Gastrocnemius medialis (tissue), 4 donors: Measurements from ENCODE around the gene ANTKMT. TPM values are rescaled to one million over a fixed set of nuclear protein-coding genes. Genes with fewer than 3 reads are reported as not detected.

Source experiments
- ATAC-seq, 2 donors: fragments of 150-250 bp; one replicate each; pipeline ENCODE4 v1.9.1; 2016
- DNase-seq, 2 donors: peaks; one replicate each; pipeline ENCODE4 v3.0.0-alpha.2; 2019
- H3K27ac ChIP-seq, 4 donors: fragments of 200-600 bp; sonication (generic); 1 replicate in 1 of 4; 2 replicates in 3 of 4; pipeline ENCODE4 v1.5.1; 2016 to 2018; ENCODE audit warnings: mild to moderate bottlenecking in 2 of 4, moderate library complexity in 1 of 4
- H3K27me3 ChIP-seq, 3 donors: fragments of 200-600 bp; sonication (generic) in 2 of 3; 1 replicate in 1 of 3; 2 replicates in 2 of 3; pipeline versions ENCODE4 v1.5.1 to v1.6.0; 2016 to 2019; ENCODE audit warnings: mild to moderate bottlenecking in 1 of 3, moderate library complexity in 1 of 3
- H3K36me3 ChIP-seq, 2 donors: fragments of 200-600 bp; sonication (generic) in 1 of 2; one replicate each; pipeline ENCODE4 v1.5.1; 2017 to 2018
- H3K4me1 ChIP-seq, 2 donors: fragments of 200-600 bp; sonication (generic) in 1 of 2; one replicate each; pipeline ENCODE4 v1.5.1; 2016 to 2017; ENCODE audit warnings: mild to moderate bottlenecking in 2 of 2
- H3K4me3 ChIP-seq, 4 donors: fragments of 200-600 bp; sonication (generic) in 3 of 4; 1 replicate in 1 of 4; 2 replicates in 3 of 4; pipeline ENCODE4 v1.5.1; 2016 to 2019; ENCODE audit warnings: mild to moderate bottlenecking in 2 of 4
- H3K9me3 ChIP-seq, 3 donors: fragments of 200-600 bp; sonication (generic) in 2 of 3; 1 replicate in 1 of 3; 2 replicates in 2 of 3; pipeline ENCODE4 v1.5.1; 2016 to 2019
- POLR2A ChIP-seq, 2 donors: fragments of 450-650 bp; IDR thresholded peaks; one replicate each; pipeline ENCODE4 v1.6.1; 2017; ENCODE audit warnings: antibody characterized with exemption in 2 of 2, mild to moderate bottlenecking in 2 of 2, moderate library complexity in 2 of 2
- in situ Hi-C, 4 donors: fragments of 200-750 bp; cut with MboI; loops; one replicate each; pipeline versions ENCODE4 v1.15.0 to v1.8.0; 2017; ENCODE audit warnings: low sequenced_read_pairs in 4 of 4
- intact Hi-C: fragments of 100-400 bp; cut with DNase I; formaldehyde crosslinking; loops from one replicate; pipeline ENCODE4 v1.15.1; 2023; ENCODE audit warnings: low total_unique reads
- total RNA-seq, 4 donors: library from RNA; depleted of rRNA; stranded (reverse); fragments of >200 nt; gene quantifications; one replicate each; pipeline versions ENCODE4 v1.1.0 to v1.2.3, GENCODE V29; 2016
- TF ChIP-seq, protein P1 (sequence below), 5 experiments: fragments of 450-650 bp in 3 of 5; fragments of 200-600 bp in 2 of 5; sonication (generic) in 2 of 5; IDR thresholded peaks in 4 of 5; conservative IDR thresholded peaks in 1 of 5; 1 replicate in 4 of 5; 2 replicates in 1 of 5; pipeline ENCODE4 v1.5.1; 2016 to 2019; ENCODE audit warnings: antibody characterized with exemption in 5 of 5, mild to moderate bottlenecking in 3 of 5, moderate library complexity in 3 of 5

The ANTKMT gene
- total RNA-seq, 4 donors from 2014 or later: 20.9 to 84.0 (median 38.7) TPM

DNA sequence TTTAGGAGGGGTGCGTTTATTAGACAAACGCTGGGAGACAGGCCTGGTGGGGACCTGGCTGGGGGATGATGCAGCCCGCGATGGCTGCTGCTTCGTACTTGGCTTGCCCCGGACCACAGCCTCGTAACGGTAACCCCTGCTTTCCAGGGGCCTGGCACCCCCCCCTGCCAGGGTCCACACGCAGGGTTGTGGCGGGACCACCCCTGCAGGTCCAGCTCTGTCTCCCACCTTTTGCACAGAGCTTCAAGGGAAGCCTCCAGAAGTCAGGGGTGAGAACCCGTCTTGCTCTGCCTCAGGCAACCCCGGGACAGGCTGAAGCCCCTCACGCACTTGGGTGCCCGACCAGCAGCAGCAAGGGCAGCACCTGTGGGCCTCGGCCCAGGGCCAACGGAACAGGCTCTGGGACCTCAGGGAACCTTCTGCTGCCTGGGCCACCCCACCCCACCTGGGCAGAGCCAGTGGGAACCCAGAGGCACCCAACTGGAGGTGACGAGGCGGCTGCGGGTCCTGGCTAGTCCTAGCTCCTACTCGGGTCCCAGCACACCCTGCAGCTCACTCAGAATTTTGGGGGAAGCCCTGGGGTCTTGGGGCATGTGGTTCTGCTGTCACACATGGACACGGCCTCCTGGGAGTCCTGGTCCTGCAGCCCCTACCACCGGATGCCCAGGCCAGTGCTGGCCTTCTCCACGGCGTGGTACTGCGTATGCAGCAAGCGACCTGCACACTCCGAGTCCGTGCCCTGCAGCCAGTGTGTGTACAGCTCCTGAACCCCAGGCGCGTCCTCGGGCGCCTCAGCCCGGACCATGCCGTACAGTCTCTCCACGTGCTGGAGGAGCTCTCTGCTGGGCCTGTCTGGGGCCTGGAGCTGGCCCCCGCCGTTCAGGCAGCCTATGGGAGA, 9.1 kb downstream of the ANTKMT start:
- DNase-seq: no peak
- TF ChIP-seq POLR2A (IDR thresholded peaks at IDR 0.05): no peak
- TF ChIP-seq, protein P1, sequence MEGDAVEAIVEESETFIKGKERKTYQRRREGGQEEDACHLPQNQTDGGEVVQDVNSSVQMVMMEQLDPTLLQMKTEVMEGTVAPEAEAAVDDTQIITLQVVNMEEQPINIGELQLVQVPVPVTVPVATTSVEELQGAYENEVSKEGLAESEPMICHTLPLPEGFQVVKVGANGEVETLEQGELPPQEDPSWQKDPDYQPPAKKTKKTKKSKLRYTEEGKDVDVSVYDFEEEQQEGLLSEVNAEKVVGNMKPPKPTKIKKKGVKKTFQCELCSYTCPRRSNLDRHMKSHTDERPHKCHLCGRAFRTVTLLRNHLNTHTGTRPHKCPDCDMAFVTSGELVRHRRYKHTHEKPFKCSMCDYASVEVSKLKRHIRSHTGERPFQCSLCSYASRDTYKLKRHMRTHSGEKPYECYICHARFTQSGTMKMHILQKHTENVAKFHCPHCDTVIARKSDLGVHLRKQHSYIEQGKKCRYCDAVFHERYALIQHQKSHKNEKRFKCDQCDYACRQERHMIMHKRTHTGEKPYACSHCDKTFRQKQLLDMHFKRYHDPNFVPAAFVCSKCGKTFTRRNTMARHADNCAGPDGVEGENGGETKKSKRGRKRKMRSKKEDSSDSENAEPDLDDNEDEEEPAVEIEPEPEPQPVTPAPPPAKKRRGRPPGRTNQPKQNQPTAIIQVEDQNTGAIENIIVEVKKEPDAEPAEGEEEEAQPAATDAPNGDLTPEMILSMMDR (IDR thresholded peaks at IDR 0.05 in 4 of 5, conservative IDR thresholded peaks at IDR 0.05 in 1 of 5): no peak
- peaks cover 22 to 36% (median 34%) of the 10 kb centered on the region in 3 donors for H3K27me3 ChIP-seq
- H3K4me1 ChIP-seq: peaks cover 6 to 11% of the 10 kb centered on the region in 2 donors
- intact Hi-C loops: no loop called here
- H3K9me3 ChIP-seq: no peaks in the 10 kb centered on the region
- H3K36me3 ChIP-seq: peaks cover 0 to 37% of the 10 kb centered on the region in 2 donors
- no peak overlapping the region for H3K4me3 ChIP-seq
- ATAC-seq: no peak
- in situ Hi-C loops: no loop called here
- H3K27ac ChIP-seq: no peak overlapping the region

DNA sequence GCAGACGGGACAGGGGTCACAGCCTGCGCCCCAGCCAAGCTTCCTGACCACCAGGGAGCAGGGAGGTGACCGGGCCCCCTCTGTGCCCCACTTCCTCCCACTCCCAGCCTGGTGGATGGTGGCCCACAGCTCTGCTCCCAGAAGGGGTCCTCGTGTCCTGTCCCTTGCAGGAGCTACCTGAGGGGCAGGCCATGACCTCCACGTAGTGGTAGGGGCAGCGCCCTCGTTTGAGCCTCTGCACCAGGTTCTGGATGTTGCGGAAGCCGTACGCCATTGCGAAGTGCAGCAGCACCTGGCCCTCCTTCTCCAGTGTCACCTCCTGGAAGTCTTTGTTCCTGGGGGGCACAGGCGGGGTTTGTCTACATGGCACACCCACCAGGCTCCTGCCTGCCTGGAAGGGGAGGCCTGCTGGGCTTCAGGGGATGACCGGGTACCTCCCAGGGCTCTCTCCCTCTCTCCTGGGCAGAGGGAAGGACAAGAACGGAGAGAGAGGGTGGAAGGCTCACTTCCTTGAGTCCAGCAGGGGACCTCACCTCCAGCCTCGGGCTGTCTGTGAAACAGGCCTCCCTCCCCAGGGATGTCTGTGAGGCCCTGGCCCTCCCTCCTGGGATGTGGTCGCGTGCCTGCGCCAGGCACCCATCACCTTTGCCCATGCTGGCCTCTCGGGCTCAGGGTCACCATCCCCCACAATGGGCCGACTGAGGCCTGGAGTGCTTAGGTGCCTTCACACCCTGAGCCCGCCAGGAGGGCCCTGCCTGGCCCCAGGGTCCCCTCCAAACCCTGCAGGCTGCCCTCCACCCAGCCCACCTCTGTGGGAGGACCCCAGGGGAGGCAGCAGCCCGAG, 9.9 kb downstream of the ANTKMT start:
- TF ChIP-seq POLR2A (IDR thresholded peaks at IDR 0.05): no peak
- TF ChIP-seq, protein P1 (IDR thresholded peaks at IDR 0.05 in 4 of 5, conservative IDR thresholded peaks at IDR 0.05 in 1 of 5): no peak
- DNase-seq (no peak), ATAC-seq (no peak)
- Histone ChIP-seq H3K27ac (no peak overlapping the region), H3K4me3 (no peak overlapping the region), H3K36me3 (peaks cover 0 to 46% of the 10 kb centered on the region in 2 donors), H3K9me3 (no peaks in the 10 kb centered on the region), H3K27me3 (peaks cover 18 to 28% (median 25%) of the 10 kb centered on the region in 3 donors), H3K4me1 (peaks cover 6 to 11% of the 10 kb centered on the region in 2 donors)
- in situ Hi-C loops (no loop called here), intact Hi-C loops (no loop called here)

- no peaks in the 10 kb centered on the region for H3K9me3 ChIP-seq
- DNase-seq: no peak
- in situ Hi-C loops (no loop called here), intact Hi-C loops (no loop called here)
- no peak overlapping the region for H3K4me3 ChIP-seq
- peaks cover 4 to 8% of the 10 kb centered on the region in 2 donors for H3K4me1 ChIP-seq
- no peak for ATAC-seq
- TF ChIP-seq POLR2A (IDR thresholded peaks at IDR 0.05): no peak
- TF ChIP-seq, protein P1 (IDR thresholded peaks at IDR 0.05 in 4 of 5, conservative IDR thresholded peaks at IDR 0.05 in 1 of 5): no peak
- peaks cover 0 to 61% of the 10 kb centered on the region in 2 donors for H3K36me3 ChIP-seq
- H3K27ac ChIP-seq: no peak overlapping the region
- H3K27me3 ChIP-seq: peaks cover 8 to 16% (median 13%) of the 10 kb centered on the region in 3 donors
These were observed 11.4 kb downstream of the ANTKMT start for GRCh38 chr16:732332-732731.

- H3K27ac ChIP-seq: no peak overlapping the region
- DNase-seq: no peak
- peaks cover 3 to 10% (median 7%) of the 10 kb centered on the region in 3 donors for H3K27me3 ChIP-seq
- no peak for ATAC-seq
- in situ Hi-C loops (no loop called here), intact Hi-C loops (no loop called here)
- no peaks in the 10 kb centered on the region for H3K9me3 ChIP-seq
- peaks cover 0 to 3% of the 10 kb centered on the region in 2 donors for H3K4me1 ChIP-seq
- TF ChIP-seq POLR2A (IDR thresholded peaks at IDR 0.05): no peak
- TF ChIP-seq, protein P1 (IDR thresholded peaks at IDR 0.05 in 4 of 5, conservative IDR thresholded peaks at IDR 0.05 in 1 of 5): no peak
- H3K4me3 ChIP-seq: no peak overlapping the region
- peaks cover 0 to 67% of the 10 kb centered on the region in 2 donors for H3K36me3 ChIP-seq
These were observed 12.0 kb downstream of the ANTKMT start for GRCh38 chr16:732936-733335.
